ENCODE data around the gene GALNTL6.

DNA sequence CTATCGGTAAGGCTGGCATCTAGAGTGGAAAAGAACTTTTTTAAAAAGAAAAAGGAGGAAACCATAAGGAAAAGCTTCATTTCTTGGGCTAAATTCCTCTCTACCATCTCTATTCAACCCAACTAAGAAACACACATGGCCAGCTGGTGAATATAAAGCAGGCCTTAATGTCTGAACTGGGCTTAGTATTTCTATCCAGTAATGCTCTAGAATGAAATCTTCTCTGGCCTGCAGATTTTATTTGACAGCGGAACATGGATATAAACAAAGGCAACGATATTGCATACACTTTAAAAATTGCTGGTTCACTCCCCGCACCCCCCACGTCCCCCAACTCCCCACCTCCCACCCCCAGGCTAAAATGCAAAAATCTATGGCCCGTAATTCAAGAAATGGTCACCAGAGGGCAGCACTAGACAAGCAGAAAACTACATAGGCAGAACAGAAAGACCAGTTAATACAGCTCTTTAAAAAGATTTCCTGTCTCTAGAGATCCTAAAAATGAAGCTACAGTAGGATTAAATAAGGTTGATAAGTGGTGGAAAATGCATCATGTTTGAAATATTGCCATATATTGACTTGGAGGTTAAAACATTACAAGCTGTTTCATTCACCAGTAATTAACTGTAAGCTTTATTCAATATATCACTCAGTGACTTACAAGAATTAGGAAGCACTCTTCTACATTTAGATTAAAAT is 1200.2 kb downstream of the GALNTL6 start:
- TF ChIP-seq POLR2A (IDR thresholded peaks at IDR 0.05): no peak
- TF ChIP-seq, protein P1, sequence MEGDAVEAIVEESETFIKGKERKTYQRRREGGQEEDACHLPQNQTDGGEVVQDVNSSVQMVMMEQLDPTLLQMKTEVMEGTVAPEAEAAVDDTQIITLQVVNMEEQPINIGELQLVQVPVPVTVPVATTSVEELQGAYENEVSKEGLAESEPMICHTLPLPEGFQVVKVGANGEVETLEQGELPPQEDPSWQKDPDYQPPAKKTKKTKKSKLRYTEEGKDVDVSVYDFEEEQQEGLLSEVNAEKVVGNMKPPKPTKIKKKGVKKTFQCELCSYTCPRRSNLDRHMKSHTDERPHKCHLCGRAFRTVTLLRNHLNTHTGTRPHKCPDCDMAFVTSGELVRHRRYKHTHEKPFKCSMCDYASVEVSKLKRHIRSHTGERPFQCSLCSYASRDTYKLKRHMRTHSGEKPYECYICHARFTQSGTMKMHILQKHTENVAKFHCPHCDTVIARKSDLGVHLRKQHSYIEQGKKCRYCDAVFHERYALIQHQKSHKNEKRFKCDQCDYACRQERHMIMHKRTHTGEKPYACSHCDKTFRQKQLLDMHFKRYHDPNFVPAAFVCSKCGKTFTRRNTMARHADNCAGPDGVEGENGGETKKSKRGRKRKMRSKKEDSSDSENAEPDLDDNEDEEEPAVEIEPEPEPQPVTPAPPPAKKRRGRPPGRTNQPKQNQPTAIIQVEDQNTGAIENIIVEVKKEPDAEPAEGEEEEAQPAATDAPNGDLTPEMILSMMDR (IDR thresholded peaks at IDR 0.05): peak; percentile 53 to 75 (median 64)

Measured in Peyer's patch (tissue), 4 donors.